HL-60/S4 treated with retinoic acid at 250 ng/mL for 4 days and 3 days (cell line): ENCODE measurements around the gene UFC1.

ENCODE experiments used
- in situ Hi-C: fragments of 300-500 bp; cut with MboI; formaldehyde crosslinking; loops from 2 replicates; pipeline ENCODE4 v1.7.0; 2022; ENCODE audit warnings: low sequenced_read_pairs

UFC1 gene

DNA sequence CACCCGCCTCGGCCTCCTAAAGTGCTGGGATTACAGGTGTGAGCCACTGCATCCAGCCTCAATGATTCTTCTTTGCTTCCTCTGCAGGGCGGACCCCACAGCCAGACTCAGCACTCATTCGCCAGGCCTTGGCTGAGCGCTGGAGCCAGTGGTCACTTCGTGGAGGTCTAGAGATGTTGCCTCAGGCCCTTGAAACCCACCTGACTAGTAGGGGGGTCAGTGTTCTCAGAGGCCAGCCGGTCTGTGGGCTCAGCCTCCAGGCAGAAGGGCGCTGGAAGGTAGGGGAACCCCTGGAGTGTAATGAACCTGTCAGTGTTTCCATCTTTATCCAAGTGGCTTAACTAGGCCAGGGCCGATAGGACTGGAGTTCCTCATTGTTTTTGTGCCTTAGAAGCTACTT is 15.1 kb downstream of the UFC1 start:
- in situ Hi-C loops = no loop called here

- in situ Hi-C loops = no loop called here
Observed at GRCh38 chr1:161171191-161171590, 17.4 kb downstream of the UFC1 start.

GRCh38 chr1:161171696-161172095 is 17.9 kb downstream of the UFC1 start:
- in situ Hi-C loops = no loop called here

- in situ Hi-C loops = no loop called here
Observed at GRCh38 chr1:161172349-161172748, 18.6 kb downstream of the UFC1 start.

DNA sequence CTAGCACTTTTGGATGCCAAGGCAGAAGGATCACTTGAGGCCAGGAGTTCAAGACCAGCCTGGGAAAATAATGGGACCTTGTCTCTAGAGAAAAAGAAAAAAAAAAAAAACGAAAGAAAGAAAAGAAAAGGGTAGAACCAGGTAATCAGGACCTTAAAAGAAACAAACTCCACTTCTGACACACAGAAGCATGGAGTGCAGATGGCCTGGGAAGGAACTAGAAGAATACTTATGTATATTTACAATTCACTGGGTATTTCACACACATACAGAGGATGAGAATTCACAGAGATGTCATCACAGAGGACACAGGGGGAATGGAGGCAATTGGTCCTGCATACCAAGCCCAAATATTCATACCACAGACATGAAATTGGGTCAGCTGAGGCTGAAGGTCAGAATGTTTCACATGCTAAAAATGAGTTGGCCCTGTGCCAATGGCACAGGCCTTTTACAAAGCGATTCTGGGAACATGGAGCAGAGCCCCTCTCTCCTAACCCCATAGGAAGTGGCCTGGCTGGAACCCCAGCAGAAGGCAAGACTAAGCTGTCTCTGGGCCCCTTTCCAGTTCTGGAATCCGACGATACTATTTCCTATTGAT is 19.1 kb downstream of the UFC1 start:
- in situ Hi-C loops = no loop called here

DNA sequence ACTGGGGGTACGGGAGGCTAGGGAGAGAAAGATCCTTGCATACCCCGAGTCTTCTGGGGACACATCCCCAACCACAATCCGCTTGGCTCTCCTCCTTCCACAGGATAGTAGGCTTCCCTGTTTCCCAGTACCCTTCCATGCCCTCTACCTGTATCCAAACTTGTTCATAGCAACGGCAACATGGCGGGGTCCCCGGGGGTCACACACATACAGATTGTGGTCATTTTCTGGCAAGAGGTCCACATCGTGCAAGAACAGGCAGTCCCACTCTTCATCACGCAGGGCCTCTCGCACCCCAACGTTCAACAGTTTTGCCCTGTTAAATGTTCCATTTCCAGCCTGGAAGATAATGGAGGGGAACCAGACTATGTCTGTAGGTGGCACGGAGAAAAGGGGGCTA is 19.9 kb downstream of the UFC1 start:
- in situ Hi-C loops = no loop called here

GRCh38 chr1:161174911-161175310 is 21.1 kb downstream of the UFC1 start:
- in situ Hi-C loops = no loop called here

GRCh38 chr1:161175771-161176453 is 22.1 kb downstream of the UFC1 start:
- in situ Hi-C loops = no loop called here

DNA sequence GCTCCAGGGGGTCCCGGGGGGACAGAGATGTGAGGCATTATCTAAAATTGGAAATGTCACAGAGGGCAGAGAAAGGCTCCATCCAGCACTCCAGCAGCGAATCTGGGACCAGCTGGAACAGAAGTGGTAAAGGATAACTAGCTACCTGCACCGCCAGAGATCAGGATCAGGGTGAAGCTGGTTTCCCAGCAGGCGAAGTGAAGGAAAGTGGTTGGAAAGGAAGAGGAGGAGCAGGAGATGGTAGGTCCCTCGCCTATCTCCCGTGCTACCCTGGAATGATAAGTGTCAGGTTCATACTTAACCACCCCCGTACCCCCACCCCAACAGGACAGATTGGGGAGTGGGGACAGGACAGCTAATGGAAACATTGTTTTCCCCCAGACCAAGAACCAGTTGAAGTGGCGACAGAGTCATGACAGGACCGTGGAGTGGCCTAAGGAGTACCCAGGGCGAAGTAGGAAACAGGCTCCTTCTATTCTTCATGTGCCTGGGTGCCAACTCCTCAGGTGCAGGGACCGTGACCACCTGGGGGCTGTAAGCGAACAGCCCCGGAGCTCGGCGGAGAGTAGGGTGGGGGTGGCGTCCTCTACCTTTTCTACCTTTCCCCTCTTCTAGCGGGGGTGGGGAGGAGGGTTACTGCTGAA is 22.8 kb downstream of the UFC1 start:
- in situ Hi-C loops = no loop called here

GRCh38 chr1:161177112-161177935 is 23.5 kb downstream of the UFC1 start, which contains the start of gene B4GALT3:
B4GALT3 (minus strand) TSS chr1:161177507; CDS start chr1:161176060, 1,447 bp downstream.
- in situ Hi-C loops = no loop called here

DNA sequence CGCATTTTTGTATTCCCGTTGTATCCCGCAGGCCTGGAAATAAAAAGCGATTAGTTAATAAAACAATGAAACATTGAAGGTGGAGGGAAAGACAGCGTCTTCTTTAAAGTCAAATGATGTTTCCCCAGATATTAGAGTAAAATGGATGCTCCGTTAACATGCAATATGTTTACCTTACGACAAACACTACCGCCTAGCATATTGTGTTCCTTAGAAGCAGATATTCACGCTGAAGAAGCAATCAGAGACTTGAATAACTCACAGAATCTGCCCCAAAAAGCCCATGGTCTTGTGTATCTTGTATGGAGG is 24.1 kb downstream of the UFC1 start:
- in situ Hi-C loops = no loop called here

DNA sequence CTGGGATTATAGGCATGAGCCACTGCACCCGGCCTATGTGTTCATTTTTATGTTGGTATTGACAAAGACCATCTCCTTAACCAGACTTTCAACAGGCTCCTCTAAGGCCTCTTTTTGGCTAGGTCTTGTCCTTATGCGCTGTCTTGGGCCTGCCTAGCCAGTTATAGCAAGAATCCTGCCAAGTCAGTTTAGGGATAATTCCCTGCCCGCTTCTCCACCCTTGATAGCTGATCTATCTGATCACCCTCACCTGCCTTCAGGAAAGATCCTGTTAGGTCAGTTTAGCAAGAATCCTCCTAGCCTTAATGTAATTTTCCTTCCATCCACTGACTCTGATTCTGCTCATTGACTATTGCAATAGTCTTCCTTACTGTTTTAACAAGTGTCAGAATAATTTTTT is 25.9 kb downstream of the UFC1 start:
- in situ Hi-C loops = no loop called here

DNA sequence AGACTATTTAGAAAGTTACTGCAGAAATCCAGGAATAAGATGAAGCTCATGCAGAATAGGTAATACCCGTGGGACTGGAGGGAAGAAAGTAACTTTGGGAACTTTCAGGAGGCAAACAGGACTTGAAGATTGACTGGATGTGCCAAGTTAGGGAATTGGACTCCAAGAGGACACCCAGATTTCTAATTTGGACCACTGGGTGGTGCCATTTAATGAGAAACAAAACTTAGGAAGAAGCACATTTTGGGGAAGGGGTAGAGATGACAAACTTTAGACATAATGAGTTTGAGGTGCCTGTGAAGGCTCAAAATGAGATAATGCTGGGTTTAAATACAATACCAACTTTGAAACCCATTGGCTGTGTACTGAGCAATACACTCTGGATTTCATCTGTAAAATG is 26.9 kb downstream of the UFC1 start:
- in situ Hi-C loops = no loop called here

DNA sequence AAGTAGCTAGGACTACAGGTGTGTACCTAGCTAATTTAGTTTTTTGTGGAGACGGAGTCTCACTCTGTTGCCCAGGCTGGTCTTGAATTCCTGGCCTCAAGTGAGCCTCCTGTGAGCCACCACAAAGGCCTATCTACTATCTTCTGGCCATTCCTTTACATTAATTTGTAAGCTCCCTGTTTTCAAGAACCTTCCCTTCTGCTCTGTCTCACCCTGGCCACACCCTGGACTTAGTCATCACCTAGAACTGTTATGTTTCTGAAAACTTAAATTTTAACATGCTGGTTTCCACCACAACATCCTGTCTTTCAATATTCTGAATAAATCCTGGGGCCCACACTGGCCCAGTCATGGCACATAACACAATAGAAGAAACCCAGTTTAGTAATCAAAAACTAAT is 28.4 kb downstream of the UFC1 start:
- in situ Hi-C loops = no loop called here

DNA sequence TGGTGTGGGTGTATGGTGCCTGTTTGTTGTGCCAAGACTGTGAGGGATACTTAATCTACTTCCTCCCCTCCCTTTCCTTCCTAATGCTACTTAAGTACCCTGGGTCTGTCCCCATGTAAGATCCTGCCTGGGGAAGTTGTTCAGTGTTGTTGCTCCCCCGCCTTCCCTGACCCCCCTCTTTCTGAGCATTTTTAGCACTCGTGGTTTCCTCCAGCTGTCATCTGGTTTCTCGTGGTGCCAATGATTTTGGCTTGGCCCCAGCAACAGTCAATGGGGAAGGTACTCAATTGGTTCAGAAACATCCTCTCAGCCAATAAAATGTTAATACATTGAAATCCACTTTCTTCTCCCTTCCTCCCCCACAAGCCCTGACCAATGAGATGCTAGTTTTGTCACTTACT is 31.5 kb downstream of the UFC1 start:
- in situ Hi-C loops = no loop called here

GRCh38 chr1:161185732-161186311 is 32.0 kb downstream of the UFC1 start:
- in situ Hi-C loops = no loop called here

- in situ Hi-C loops = no loop called here
Observed at GRCh38 chr1:161187311-161187710, 33.5 kb downstream of the UFC1 start.

GRCh38 chr1:161188381-161188780 is 34.6 kb downstream of the UFC1 start:
- in situ Hi-C loops = no loop called here

DNA sequence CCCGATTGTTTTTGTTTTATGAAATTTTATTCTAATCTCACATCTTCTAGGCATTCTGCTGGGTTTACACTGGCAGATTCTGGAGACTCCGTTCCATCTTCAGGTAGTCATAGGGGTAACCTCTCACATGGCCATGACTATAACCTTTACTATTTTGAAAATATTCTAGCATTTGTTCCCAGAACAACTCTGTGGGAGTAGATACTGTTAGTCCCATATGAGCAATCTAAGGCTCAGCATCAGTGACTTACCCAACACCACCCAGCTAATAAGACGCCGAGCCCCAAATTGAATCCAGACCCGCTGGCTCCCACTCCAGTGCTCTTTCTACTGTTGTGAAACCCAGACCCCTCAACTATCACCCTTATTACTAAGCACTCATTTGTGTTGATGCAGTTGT is 35.3 kb downstream of the UFC1 start:
- in situ Hi-C loops = no loop called here

DNA sequence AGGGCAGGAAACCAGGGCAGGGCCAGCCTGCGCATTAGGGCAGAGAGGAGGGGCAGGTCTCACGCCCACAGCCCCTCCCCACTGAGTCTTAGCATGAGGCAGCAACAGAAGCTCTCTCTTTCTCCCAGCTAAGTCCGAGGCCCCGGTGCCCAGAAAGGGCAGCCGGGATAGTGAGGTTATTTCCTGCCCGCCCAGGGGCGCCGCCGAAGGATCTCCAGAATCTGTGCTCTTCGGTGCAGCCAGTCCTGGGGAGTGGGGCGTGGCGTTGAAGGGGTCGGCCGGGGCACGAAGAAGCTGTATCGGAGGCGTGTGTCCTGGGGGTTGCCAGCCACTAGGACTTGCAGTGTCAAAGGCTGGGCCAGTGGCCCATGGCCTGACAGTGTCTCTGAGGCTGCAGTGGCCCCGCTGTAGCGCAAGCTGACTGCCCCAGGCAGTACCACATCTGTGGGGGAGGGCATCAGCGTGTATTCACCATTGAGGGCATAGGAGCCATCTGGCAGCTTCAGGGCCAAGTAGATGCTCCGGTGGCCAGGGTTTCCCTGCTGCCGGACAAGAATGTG is 37.3 kb downstream of the UFC1 start:
- in situ Hi-C loops = no loop called here

- in situ Hi-C loops = no loop called here
Observed at GRCh38 chr1:161191971-161192370, 38.2 kb downstream of the UFC1 start.
